ENCODE data around the gene SS18.
"Not testable (repeated sequence)": the region's sequence is repeated elsewhere in the genome, so short reads cannot be mapped to it uniquely, and the experiment has no call there.

Gene SS18

GRCh38 chr18:26090130-26091046 lies at the start of gene SS18:
Gene SS18, minus strand, starts transcription at chr18:26090613. Its CDS starts 44 bp downstream, at chr18:26090569.
- peak; percentile 92 for TF ChIP-seq POLR2A (IDR thresholded peaks at IDR 0.05; ENCODE audit: low read depth, low read length)
- DNase-seq (ENCODE audit: insufficient read length, low spot score) = peak; percentile 66
- no peak for FAIRE-seq

- no peak for FAIRE-seq
- TF ChIP-seq POLR2A (IDR thresholded peaks at IDR 0.05; ENCODE audit: low read depth, low read length) = no peak
- no peak for DNase-seq (ENCODE audit: insufficient read length, low spot score)
Observed at GRCh38 chr18:26135548-26135947, 45.1 kb upstream of the SS18 start.

- DNase-seq (ENCODE audit: insufficient read length, low spot score) = no peak
- no peak for FAIRE-seq
Observed at GRCh38 chr18:26134107-26134506, 43.7 kb upstream of the SS18 start.

GRCh38 chr18:26133652-26134051 lies 43.2 kb upstream of the SS18 start, which contains the start of gene PSMA8:
Gene PSMA8, plus strand, starts transcription at chr18:26133869. Its CDS starts 97 bp downstream, at chr18:26133966.
- no peak for TF ChIP-seq POLR2A (IDR thresholded peaks at IDR 0.05; ENCODE audit: low read depth, low read length)
- no peak for FAIRE-seq
- DNase-seq (ENCODE audit: insufficient read length, low spot score) = no peak

More at GRCh38 chr18:26134107-26134506, 43.7 kb upstream of the SS18 start:
- TF ChIP-seq POLR2A (IDR thresholded peaks at IDR 0.05; ENCODE audit: low read depth, low read length) = no peak

GRCh38 chr18:26128192-26128591 lies 37.8 kb upstream of the SS18 start:
- DNase-seq (ENCODE audit: insufficient read length, low spot score); FAIRE-seq: not testable (repeated sequence)

- TF ChIP-seq POLR2A (IDR thresholded peaks at IDR 0.05; ENCODE audit: low read depth, low read length) = no peak
- no peak for DNase-seq (ENCODE audit: insufficient read length, low spot score)
- no peak for FAIRE-seq
Observed at GRCh38 chr18:26127786-26128185, 37.4 kb upstream of the SS18 start.

- DNase-seq (ENCODE audit: insufficient read length, low spot score); FAIRE-seq: not testable (repeated sequence)
Observed at GRCh38 chr18:26121994-26122393, 31.6 kb upstream of the SS18 start.

GRCh38 chr18:26121476-26121875 lies 31.1 kb upstream of the SS18 start:
- FAIRE-seq (no peak), DNase-seq (ENCODE audit: insufficient read length, low spot score) (no peak)
- TF ChIP-seq POLR2A (IDR thresholded peaks at IDR 0.05; ENCODE audit: low read depth, low read length) = no peak

GRCh38 chr18:26119246-26119645 lies 28.8 kb upstream of the SS18 start:
- FAIRE-seq (no peak), DNase-seq (ENCODE audit: insufficient read length, low spot score) (no peak)
- no peak for TF ChIP-seq POLR2A (IDR thresholded peaks at IDR 0.05; ENCODE audit: low read depth, low read length)

GRCh38 chr18:26104035-26104434 lies 13.6 kb upstream of the SS18 start:
- no peak for TF ChIP-seq POLR2A (IDR thresholded peaks at IDR 0.05; ENCODE audit: low read depth, low read length)
- no peak for DNase-seq (ENCODE audit: insufficient read length, low spot score)
- FAIRE-seq = no peak

- no peak for TF ChIP-seq POLR2A (IDR thresholded peaks at IDR 0.05; ENCODE audit: low read depth, low read length)
- DNase-seq (ENCODE audit: insufficient read length, low spot score) (no peak), FAIRE-seq (no peak)
Observed at GRCh38 chr18:26103579-26103978, 13.2 kb upstream of the SS18 start.

- TF ChIP-seq POLR2A (IDR thresholded peaks at IDR 0.05; ENCODE audit: low read depth, low read length) = no peak
- FAIRE-seq (no peak), DNase-seq (ENCODE audit: insufficient read length, low spot score) (no peak)
Observed at GRCh38 chr18:26097563-26097962, 7.2 kb upstream of the SS18 start.

GRCh38 chr18:26096852-26097251 lies 6.4 kb upstream of the SS18 start:
- no peak for DNase-seq (ENCODE audit: insufficient read length, low spot score)
- TF ChIP-seq POLR2A (IDR thresholded peaks at IDR 0.05; ENCODE audit: low read depth, low read length) = no peak
- no peak for FAIRE-seq

- FAIRE-seq (peak; percentile 61), DNase-seq (ENCODE audit: insufficient read length, low spot score) (peak; percentile 28)
- TF ChIP-seq POLR2A (IDR thresholded peaks at IDR 0.05; ENCODE audit: low read depth, low read length) = no peak
Observed at GRCh38 chr18:26091047-26091630, 726 bp upstream of the SS18 start.

Measured in H54 (cell line).